HG03280 (cell line): ENCODE results near the gene HOXB3.
"Not testable (repeated sequence)": the region's sequence is repeated elsewhere in the genome, so short reads cannot be mapped to it uniquely, and the experiment has no call there.

ENCODE experiments used
- ATAC-seq: cut with Tn5 transposase; IDR thresholded peaks from one replicate; pipeline ENCODE4 v1.9.1; 2021; ENCODE audit warnings: mild to moderate bottlenecking, moderate library complexity; ENCODE audit not compliant: unreplicated experiment

Gene HOXB3

DNA sequence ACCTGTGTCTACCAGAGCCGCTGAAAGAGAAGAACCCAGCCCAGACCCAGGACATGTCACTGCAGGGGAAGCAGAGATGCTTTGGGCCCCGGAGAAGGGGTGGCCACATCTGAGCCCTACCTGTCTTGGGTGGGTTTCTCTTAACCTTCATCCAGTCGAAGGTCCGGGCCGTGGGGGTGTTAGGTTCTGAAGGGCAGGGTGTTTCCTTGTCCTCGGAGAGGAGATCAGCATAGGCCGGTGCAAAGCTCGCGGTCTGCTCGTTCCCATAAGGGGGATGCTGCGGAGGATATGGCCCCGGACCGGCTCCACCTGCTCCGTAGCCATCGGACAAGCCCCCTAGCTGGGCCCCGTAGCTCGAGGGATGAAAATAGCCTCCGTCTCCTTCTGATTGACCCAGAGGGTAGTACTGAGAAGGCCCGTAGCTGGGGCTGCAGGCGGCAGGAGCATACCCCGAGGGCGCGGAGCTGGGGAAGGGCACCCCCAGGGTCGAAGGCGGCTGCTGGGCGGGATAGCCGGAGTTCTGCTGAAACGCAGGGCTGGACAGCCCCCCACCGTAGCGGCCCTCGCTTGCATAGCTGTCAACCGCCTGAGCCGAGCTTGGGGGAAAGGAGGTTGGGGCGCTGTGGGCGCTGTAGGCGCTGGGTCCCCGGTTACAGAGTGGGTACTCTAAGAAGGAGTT lies 59.7 kb downstream of the HOXB3 start:
- no peak for ATAC-seq

DNA sequence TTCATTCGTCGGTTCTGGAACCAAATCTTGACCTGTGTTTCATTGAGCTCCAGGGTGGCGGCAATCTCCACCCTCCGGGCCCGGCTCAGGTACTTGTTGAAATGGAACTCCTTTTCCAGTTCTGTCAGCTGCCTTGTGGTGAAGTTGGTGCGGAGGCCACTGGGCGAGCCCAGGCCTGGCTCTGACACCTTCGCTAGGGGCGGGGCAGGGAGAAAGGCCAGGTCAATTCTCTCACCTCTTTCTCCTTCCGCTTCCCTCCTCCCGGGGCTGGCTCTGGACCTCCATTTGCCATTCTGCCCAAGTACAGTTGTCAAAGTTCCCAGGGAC lies 60.4 kb downstream of the HOXB3 start:
- no peak for ATAC-seq

DNA sequence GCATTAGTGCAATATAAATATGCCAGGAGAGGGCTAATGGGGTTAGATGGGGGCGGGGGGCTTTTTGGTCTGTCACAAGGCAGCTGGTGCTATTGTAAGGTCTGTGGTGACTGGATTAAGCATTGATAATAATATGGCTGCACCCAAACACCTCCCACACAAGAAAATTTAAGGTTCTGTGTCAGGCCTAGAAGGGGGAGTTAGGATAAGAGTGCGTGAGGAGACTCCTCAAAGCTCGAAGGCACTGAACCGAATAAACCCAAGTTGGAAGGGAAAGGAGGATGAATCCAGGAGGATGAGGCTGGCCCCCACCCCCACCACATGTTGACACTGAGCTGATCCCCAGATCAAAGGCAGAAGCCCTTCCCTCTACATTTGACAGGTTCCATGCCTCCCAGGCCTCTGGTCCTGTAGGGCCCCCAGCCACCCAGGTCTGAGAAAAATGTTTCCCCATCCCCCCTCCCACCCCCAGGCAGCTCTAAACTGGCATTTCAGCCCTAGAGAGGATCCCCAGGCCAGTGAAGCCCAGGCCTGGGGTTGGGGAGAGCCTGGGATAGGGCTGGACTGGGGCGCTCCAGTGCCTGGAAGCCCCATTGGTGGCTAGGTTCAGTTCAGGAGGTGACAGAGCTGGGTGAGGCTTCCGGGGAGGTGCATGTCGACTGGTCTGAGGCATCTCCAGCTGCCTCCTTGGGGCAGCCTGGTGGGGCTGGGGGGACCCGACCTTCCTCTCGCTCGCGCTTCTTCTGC lies 60.9 kb downstream of the HOXB3 start:
- no peak for ATAC-seq

DNA sequence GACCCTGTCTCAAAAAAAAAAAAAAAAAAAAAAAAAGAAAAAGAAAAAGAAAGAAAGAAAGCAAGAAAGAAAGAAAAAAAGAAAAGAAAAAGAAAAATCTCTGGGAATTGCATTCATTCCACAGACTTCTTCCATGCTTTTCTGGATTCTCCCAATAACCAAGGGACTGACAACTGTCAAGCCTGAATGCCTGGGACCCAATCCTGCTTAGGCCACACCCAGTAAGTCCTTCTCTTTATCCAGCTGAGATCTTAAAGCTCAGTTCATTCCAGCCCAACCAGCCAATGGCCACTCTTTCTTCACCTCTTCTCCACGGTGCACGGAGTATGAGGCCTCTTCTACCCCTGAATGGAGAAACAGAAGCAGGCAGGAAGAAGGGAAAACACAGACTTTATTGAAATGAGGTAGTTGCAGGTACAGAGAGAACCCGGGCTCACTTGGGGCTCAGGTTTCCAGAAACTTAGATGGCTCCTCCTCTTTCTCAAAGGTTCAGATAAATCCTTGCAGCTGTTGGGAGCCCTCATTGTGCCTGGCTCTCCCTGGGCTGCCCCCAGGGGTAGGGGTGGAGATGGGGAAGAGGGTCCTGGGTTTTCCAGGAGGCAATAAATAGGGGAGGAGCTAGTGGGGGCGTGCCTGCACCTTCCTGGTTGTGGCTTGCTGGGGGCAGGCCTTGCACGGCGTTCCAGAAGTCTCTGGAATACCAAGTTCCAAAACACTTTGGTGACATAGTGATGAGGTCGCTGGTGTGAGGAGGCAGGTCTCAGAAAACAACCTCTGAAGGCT lies 61.7 kb downstream of the HOXB3 start:
- no peak for ATAC-seq

DNA sequence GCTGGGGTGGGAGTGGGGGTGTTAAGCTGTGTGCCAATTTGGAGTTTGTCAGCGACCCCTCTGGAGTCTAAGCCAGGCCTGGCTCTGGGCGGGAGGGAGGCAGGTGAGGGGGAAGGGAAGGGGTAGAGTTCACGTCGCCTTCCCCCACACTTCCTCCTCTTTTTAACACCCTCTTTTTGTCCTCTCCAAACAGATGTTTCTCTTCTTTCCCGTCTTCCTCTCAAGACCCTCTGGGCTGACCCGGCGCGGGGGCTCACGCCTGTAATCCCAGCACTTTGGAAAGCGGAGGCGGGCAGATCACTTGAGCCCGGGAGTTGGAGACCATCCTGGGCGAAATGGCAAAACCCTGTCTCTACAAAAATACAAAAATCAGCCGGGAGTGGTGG lies 62.5 kb downstream of the HOXB3 start:
- no peak for ATAC-seq

DNA sequence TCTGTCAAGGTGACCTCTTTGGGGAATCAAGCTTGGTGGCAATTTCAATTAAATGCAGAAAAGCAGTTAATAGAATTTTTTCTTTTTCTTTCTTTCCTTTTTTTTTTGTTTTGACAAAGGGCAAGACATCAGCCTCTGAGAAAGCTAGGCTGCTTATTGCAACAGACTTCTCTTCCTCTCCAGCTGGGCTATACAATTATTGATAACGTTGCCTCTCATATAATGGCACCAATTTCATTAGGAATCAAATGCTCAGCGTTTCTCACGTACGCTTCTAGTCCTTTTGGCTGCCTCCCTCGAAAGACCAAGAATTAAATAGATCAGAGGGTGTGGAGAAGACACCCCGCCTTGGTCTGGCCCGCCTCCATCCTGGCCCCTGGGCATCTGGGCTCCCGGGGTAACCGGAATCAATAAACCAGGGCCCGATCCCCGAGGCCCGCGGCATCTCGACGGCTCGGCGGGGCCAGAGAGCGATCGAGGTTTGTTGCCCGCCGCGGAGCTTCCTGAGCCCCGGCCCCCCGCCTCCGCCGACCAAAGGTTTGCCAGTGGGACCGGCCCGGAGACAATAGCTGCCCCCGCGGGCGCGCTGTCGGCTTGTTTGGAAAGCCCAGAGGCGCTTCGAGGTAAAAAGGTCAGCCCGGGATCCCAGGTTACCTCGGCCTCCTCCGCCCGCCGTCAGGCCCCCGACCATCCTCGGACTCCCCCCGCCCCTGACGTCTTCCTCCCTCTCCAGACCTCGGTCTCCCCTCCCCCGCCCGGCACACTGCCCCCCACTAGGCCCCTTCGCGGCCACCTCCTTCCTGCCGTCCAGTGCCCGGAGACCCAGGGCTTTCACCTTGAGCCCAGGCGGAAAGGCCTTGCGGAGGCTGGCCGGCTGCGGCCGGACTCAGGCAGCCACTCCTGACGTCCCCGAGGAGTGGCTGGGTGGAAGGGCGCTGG lies 63.2 kb downstream of the HOXB3 start:
- no peak for ATAC-seq

DNA sequence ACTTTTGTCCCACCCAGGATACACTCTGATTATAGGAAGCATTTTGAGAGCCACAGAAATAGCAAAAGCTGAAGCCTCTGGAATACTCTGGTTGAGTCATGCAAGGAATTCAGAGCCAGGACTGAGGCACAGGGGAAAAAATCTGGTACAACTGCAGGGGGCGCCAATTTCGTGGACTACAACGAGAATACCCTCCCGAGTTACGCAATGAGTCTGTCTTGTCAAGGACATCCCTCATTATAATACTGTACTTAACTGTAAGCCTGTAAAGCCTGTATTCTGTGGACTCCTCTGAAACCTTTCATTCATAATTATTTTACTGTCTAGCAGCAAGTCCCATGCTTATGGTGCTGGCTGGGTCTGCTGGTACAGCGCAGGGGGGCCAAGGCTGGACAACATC lies 67.0 kb downstream of the HOXB3 start:
- no peak for ATAC-seq

DNA sequence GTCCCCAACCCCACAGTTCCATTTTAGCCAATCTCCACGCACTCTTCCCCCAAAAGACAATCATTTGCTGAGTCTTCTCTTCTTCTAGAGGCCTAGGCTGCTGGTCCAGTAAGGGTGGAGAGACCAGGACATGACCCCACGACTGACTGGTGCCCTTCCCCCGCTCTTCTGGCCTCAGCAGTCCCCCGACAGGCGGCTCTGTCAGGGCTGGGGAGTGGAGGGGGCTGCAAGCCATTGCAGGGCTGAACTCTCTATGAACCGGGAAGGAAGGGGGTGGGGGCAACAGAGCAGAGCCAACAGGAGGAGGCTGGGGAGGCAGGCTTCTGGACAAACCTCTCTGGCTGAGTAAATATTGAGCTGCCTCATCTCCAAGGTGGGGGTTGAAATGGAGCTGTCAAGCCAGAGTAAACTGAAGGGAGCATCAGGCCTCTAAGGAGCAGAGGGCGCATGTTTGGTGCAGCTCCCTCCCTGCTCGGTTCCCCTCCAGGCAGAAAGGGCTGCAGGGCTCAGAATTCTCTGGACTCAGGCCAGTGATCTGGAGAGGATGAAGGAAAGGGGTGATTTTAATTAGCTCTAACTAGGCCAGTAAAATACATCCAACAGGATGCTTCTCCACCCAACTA lies 67.9 kb downstream of the HOXB3 start:
- ATAC-seq = no peak

DNA sequence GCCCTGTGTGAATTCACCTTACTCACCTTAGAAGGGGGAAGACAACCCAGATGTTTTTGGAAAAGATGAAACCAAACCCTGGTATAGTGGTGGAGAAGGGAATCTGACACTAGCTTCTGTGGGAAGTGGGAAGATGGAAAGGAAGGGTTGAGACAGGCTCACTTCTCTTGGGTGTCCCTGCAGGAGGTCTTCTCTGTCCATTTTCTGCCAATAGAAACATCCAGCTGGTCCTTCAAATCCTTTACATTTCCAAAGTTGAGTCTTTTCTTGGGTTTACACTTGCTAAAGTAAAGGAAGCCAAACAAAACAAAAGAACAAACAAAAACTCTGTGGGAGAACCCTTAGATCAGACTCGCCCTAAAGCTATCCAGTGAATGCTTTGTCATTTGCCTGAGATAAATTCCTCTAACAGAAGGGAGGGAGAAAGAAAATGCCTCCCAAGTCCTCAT lies 69.4 kb downstream of the HOXB3 start:
- no peak for ATAC-seq

DNA sequence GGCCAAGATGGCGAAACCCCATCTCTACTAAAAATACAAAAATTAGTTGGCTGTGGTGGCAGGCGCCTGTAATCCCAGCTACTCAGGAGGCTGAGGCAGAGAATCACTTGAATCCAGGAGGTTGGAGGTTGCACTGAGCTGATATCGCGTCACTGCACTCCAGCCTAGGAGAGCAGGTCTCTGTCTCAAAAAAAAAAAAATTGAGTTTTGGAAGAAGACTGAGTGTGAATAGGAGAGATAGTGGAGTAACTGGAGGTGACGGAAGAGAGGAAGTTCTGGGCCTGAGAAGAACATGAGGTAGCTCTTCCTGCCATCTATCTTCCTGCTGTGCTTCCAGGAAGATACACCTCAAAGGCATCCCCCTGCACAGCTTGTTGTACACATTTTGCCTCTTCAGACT lies 70.6 kb downstream of the HOXB3 start:
- no peak for ATAC-seq

DNA sequence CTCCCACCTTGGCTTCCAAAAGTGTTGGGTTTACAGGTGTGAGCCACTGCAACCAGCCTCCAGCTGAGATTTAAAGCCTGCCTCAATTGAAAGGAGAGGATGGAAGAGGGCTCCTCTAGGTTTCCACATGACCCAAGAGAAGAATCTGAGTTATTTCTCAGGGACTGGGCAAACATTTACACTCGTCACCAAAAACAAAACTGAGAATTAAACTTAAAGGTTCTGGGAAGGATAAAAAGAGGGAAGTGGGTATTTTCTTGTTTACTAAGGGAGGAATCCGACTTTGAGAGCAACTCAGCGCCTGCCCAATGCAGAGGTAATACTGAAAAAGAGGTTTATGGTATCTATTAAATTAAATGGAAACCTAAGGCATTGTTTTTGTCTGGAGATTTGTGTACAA lies 72.6 kb downstream of the HOXB3 start:
- ATAC-seq = no peak

DNA sequence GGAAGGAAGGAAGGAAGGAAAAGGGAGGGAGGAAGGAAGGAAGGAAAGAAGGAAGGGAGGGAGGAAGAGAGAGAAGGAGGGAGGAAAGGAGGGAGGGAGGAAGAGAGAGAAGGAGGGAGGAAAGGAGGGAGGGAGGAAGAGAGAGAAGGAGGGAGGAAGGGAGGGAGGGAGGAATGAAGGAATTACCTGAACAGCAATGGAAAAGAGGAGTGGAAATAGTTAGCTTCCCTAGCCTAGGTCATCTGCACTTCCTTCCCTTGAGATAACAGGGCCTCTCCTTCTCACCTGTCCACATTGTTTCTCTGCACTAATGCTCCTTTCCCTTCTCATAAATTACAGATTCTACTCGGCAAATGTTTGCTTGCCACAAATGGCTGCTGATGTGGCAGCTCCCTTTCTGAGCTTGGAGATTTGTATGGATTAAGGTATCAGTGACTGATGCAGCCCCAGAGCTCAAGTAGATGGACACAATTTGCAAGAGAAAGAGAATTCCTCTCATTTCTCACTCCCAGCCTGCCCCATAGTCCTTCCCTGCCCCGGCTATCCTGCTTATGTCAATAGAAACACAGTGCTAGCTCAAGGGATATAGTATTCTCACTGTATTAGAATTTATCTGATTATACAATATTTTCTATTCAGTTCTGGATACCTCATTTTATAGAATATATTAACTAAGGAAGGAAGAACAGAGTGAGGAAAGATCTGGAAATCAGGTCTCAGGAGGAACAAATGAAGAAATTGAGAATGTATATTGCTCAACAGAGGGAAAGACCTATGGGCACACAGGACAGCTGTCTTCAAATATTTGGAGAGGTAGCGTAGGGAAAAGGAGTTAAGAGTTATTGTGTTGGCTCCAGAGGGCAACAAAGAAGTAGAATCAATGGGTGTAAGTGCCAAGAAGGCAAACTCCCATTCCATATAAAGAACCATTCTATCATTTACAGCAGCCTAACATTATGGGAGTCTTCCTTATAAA lies 73.8 kb downstream of the HOXB3 start:
- ATAC-seq = no peak

DNA sequence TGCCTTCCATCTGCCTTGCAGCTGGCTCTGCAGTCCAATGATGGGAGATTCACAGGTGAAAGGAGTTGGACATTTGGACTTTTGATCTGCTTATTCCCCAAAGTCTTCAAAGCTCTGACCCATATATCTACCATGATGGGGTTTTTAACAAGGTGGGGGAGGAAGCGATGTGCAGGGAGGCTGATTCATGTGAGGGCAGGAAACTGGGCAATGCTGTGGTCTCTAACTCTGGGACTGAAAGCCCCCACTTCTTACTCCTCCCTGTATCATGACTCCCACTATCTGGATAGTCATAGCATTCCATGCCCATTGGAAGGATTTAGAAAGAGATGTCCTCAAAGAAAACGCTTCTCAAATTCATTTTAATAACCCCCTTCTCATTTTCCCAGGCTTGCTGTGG lies 75.6 kb downstream of the HOXB3 start:
- ATAC-seq = no peak

DNA sequence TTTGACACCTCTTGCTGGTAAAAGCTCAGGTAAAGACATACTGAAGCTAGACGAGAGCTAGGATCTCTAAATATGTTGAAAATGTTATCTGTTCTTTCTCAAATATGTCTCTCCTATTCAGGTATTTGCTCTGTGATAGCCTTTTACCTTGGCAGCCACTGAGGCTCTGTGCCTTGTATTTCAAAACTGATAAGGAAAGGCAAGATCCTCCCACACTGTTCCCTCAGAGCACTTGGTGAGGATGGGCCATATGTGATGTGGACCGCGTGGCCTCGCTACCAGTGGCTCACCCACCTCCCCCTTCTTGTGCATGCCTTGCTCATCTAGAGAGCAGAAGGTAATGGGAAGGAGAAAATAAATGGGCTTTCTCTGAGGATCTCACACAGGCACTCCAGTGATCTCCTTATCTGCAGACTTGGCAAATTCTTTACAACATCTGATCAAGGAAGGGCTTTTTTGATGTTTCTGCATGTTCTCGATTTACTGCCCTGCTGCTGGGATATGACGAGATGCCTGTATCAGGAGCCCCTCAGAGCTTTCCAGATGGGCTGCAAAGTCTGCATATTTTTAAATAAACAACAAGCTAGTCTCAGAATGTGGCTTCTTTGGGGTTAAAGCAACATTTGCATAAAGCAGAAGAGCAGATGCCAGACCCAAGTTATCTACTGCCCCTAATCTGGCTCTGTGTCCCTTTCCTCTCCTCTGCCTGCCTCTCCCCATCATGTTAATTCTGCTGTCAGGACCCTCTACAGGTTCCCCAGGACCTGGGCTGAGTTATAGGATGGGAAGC lies 76.2 kb downstream of the HOXB3 start:
- no peak for ATAC-seq

DNA sequence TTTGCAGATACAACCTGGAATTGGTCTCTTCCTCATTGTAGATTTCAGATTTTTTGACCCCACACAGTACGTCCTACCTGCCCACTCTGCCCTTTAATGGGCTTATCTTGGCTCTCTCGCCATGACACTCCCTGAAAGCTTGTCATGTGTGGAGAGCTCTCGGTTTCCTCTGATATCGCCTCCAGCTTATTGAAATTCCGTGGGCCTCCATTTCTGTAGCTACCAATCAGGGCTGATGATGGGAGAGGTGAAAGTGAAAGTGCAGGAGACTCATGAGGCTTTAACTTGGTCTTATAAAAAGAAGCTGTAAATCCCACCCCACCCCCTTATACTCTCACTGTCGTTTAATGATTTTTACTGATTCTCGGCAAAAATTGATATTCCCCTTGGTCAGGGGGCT lies 76.9 kb downstream of the HOXB3 start:
- ATAC-seq = no peak

DNA sequence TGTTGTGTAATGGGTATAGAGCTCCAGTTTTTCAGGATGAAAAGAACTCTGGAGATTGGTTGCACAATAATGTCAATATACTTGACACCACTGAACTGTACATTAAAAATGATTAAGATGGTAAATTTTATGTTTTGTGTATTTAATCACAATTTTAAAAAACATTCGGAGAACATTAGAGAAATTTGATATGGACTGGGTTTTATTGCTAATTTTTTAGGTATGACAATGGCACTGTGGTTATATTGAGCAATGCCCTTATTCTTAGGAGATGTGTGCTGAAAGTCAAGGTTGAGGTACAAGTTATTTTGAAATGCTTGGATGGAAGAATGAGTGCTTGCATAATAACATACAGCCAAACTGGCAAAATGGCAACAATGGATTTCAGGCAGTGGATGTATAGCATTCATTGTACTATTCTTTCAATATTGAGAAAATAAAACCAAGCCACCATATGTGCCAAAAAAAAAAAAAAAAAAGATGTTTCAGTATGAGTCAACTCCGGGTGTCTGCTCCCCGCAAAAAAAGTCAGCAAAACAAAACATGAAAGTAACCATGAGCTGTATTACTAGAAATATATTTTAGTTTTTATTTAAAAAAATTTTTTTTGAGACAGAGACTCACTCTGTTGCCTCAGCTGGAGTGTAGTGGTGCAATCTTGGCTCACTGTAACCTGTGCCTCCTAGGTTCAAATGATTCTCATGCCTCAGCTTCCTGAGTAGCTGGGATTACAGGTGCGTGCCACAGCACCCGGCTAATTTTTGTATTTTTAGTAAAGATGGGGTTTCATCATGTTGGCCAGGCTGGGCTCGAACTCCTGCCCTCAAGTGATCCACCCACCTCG lies 79.1 kb downstream of the HOXB3 start:
- no peak for ATAC-seq

DNA sequence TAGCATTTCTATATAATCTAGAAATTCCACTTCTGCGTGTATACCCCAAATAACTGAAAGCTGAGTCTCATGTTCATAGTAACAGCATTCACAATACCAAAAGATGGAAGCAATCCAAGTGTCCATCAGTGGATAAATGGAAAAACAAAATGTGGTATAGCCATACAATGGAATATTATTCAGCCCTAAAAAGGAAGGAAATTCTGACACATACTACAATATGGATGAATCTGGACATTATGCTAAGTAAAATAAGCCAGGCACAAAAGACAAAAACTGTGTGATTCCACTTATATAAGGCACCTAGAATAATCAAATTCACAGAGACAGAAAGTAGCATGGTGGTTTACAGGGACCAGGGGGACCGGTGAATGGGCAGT lies 79.7 kb downstream of the HOXB3 start:
- ATAC-seq = no peak

DNA sequence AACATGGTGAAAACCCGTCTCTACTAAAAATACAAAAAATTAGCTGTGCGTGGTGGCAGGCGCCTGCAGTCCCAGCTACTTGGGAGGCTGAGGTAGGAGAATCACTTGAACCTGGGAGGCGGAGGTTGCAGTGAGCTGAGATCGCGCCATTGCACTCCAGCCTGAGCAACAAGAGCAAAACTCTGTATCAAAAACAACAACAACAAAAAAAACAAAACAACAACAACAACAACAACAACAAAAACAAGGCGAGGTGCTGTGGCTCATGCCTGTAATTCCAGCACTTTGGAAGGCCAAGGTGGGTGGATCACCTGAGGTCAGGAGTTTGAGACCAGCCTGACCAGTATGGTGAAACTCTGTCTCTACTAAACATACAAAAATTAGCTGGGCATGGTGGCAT lies 80.3 kb downstream of the HOXB3 start:
- ATAC-seq = not testable (repeated sequence)
